Measurements from ENCODE around the gene USP9X.

Gene USP9X

GRCh38 chrX:41153957-41154356, 68.7 kb downstream of the USP9X start:
- TF ChIP-seq ZC3H10 (CRISPR knock-in tag; IDR thresholded peaks at IDR 0.05), result no peak
- no peak for TF ChIP-seq ZFP30 (CRISPR knock-in tag; IDR thresholded peaks at IDR 0.05)
- TF ChIP-seq ZNF565 (CRISPR knock-in tag; conservative IDR thresholded peaks at IDR 0.05; ENCODE audit: low read depth), result no peak
- no peak for TF ChIP-seq CSRNP3 (CRISPR knock-in tag; IDR thresholded peaks at IDR 0.05)
- TF ChIP-seq ESRRG (CRISPR knock-in tag; IDR thresholded peaks at IDR 0.05), result no peak
- TF ChIP-seq ISL1 (CRISPR knock-in tag; IDR thresholded peaks at IDR 0.05), result no peak
- no peak for TF ChIP-seq CREB5 (CRISPR knock-in tag; IDR thresholded peaks at IDR 0.05; ENCODE audit: low read depth)
- no peak for ATAC-seq

- no peak for ATAC-seq
- TF ChIP-seq TCF4 (CRISPR knock-in tag; IDR thresholded peaks at IDR 0.05; ENCODE audit: borderline replicate concordance) (no peak), GLIS3 (CRISPR knock-in tag; IDR thresholded peaks at IDR 0.05) (no peak), PPARA (CRISPR knock-in tag; IDR thresholded peaks at IDR 0.05; ENCODE audit: borderline replicate concordance) (no peak), ISL1 (CRISPR knock-in tag; IDR thresholded peaks at IDR 0.05) (no peak), ESRRG (CRISPR knock-in tag; IDR thresholded peaks at IDR 0.05) (no peak)
Observed at GRCh38 chrX:41164449-41164848, 79.2 kb downstream of the USP9X start.

GRCh38 chrX:41167888-41168287, 82.6 kb downstream of the USP9X start:
- ATAC-seq, result no peak
- TF ChIP-seq ISL1 (CRISPR knock-in tag; IDR thresholded peaks at IDR 0.05), result no peak
- no peak for TF ChIP-seq ESRRG (CRISPR knock-in tag; IDR thresholded peaks at IDR 0.05)
- no peak for TF ChIP-seq PPARA (CRISPR knock-in tag; IDR thresholded peaks at IDR 0.05; ENCODE audit: borderline replicate concordance)
- no peak for TF ChIP-seq OSR1 (CRISPR knock-in tag; IDR thresholded peaks at IDR 0.05)
- TF ChIP-seq ZNF565 (CRISPR knock-in tag; conservative IDR thresholded peaks at IDR 0.05; ENCODE audit: low read depth), result no peak
- no peak for TF ChIP-seq ZNF8 (CRISPR knock-in tag; IDR thresholded peaks at IDR 0.05)
- no peak for TF ChIP-seq ARNTL (CRISPR knock-in tag; IDR thresholded peaks at IDR 0.05; ENCODE audit: borderline replicate concordance, low read depth)

GRCh38 chrX:41176263-41176662, 91.0 kb downstream of the USP9X start:
- no peak for ATAC-seq
- TF ChIP-seq TOX (CRISPR knock-in tag; IDR thresholded peaks at IDR 0.05; ENCODE audit: borderline replicate concordance), result no peak
- TF ChIP-seq ZFP3 (CRISPR knock-in tag; IDR thresholded peaks at IDR 0.05), result no peak
- TF ChIP-seq ISL1 (CRISPR knock-in tag; IDR thresholded peaks at IDR 0.05), result no peak
- no peak for TF ChIP-seq OSR1 (CRISPR knock-in tag; IDR thresholded peaks at IDR 0.05)
- TF ChIP-seq POU6F1 (CRISPR knock-in tag; IDR thresholded peaks at IDR 0.05; ENCODE audit: borderline replicate concordance, low read depth), result no peak
- TF ChIP-seq ARNTL (CRISPR knock-in tag; IDR thresholded peaks at IDR 0.05; ENCODE audit: borderline replicate concordance, low read depth), result no peak
- no peak for TF ChIP-seq PPARA (CRISPR knock-in tag; IDR thresholded peaks at IDR 0.05; ENCODE audit: borderline replicate concordance)
- TF ChIP-seq ZNF8 (CRISPR knock-in tag; IDR thresholded peaks at IDR 0.05), result no peak

- no peak for ATAC-seq
- TF ChIP-seq RARB (CRISPR knock-in tag; IDR thresholded peaks at IDR 0.05) (no peak), PATZ1 (CRISPR knock-in tag; IDR thresholded peaks at IDR 0.05; ENCODE audit: borderline replicate concordance) (no peak), ZC3H10 (CRISPR knock-in tag; IDR thresholded peaks at IDR 0.05) (no peak), PPARA (CRISPR knock-in tag; IDR thresholded peaks at IDR 0.05; ENCODE audit: borderline replicate concordance) (no peak), ZNF70 (CRISPR knock-in tag; IDR thresholded peaks at IDR 0.05) (no peak), CSRNP3 (CRISPR knock-in tag; IDR thresholded peaks at IDR 0.05) (no peak), ZNF8 (CRISPR knock-in tag; IDR thresholded peaks at IDR 0.05) (no peak), ZNF565 (CRISPR knock-in tag; conservative IDR thresholded peaks at IDR 0.05; ENCODE audit: low read depth) (no peak), ZFP30 (CRISPR knock-in tag; IDR thresholded peaks at IDR 0.05) (no peak), CSDC2 (CRISPR knock-in tag; IDR thresholded peaks at IDR 0.05) (no peak), ESRRG (CRISPR knock-in tag; IDR thresholded peaks at IDR 0.05) (no peak), ARNTL (CRISPR knock-in tag; IDR thresholded peaks at IDR 0.05; ENCODE audit: borderline replicate concordance, low read depth) (no peak), POU6F1 (CRISPR knock-in tag; IDR thresholded peaks at IDR 0.05; ENCODE audit: borderline replicate concordance, low read depth) (no peak), ZFP3 (CRISPR knock-in tag; IDR thresholded peaks at IDR 0.05) (no peak), GLIS3 (CRISPR knock-in tag; IDR thresholded peaks at IDR 0.05) (no peak)
Observed at GRCh38 chrX:41177297-41177696, 92.1 kb downstream of the USP9X start.

Data from SK-N-SH treated with all-trans-retinoic acid at 6 μM for 48 hours (cell line).